ENCODE measurements around the gene UBE2G2.

- TF ChIP-seq CTCF (IDR thresholded peaks at IDR 0.05): no peak
- no peak for TF ChIP-seq POLR2A (IDR thresholded peaks at IDR 0.05)
Measured at GRCh38 chr21:44850208-44850800, 48.7 kb upstream of the UBE2G2 start.
